Natural killer cell (primary cell): ENCODE measurements around the gene VPS18. TPM values are rescaled to one million over a fixed set of nuclear protein-coding genes. Genes with fewer than 3 reads are reported as not detected.
A peak's percentile ranks its signal among the peaks of the same experiment; 100 is the strongest.

ENCODE experiments used
- ATAC-seq, 3 donors: fragments of 150-1000 bp in 2 of 3; fragments of 200-7000 bp in 1 of 3; cut with Tn5 transposase; 1 replicate in 1 of 3; 2 replicates in 2 of 3; pipeline ENCODE4 v1.10.0; 2021; ENCODE audit warnings: mild to moderate bottlenecking in 2 of 3, moderate library complexity in 2 of 3
- DNase-seq, 2 donors: peaks; one replicate each; pipeline versions ENCODE4 v3.0.0 to v3.0.0-alpha.2; 2013 to 2021; ENCODE audit warnings: mixed read lengths in 1 of 2
- H3K27ac ChIP-seq: one replicate; pipeline ENCODE4 v1.5.1; 2013; ENCODE audit warnings: mild to moderate bottlenecking, low read length
- H3K27me3 ChIP-seq: one replicate; pipeline ENCODE4 v1.6.1; 2013; ENCODE audit warnings: low read length; ENCODE audit not compliant: control insufficient read depth, insufficient read depth
- H3K36me3 ChIP-seq: one replicate; pipeline ENCODE4 v1.6.1; 2013; ENCODE audit warnings: low read length; ENCODE audit not compliant: control insufficient read depth, insufficient read depth
- H3K4me1 ChIP-seq: one replicate; pipeline ENCODE4 v1.6.1; 2013; ENCODE audit warnings: low read length; ENCODE audit not compliant: control insufficient read depth, insufficient read depth
- H3K4me3 ChIP-seq: one replicate; pipeline ENCODE4 v1.5.1; 2013; ENCODE audit warnings: low read length
- H3K9me3 ChIP-seq: one replicate; pipeline ENCODE4 v1.6.1; 2013; ENCODE audit warnings: low read length; ENCODE audit not compliant: control insufficient read depth, insufficient read depth
- H3K27ac Mint-ChIP-seq, 2 donors: one replicate each; pipeline ENCODE4 v1.8.0; 2022; ENCODE audit warnings: mild to moderate bottlenecking in 2 of 2, mixed read lengths in 2 of 2, moderate library complexity in 1 of 2
- H3K27me3 Mint-ChIP-seq, 2 donors: one replicate each; pipeline ENCODE4 v1.8.0; 2022; ENCODE audit warnings: low read depth in 2 of 2, mixed read lengths in 2 of 2
- H3K36me3 Mint-ChIP-seq: one replicate; pipeline ENCODE4 v1.8.0; 2022; ENCODE audit warnings: mixed read lengths
- H3K4me1 Mint-ChIP-seq, 2 donors: one replicate each; pipeline ENCODE4 v1.8.0; 2022; ENCODE audit warnings: mixed read lengths in 2 of 2
- H3K4me3 Mint-ChIP-seq: one replicate; pipeline ENCODE4 v1.8.0; 2022; ENCODE audit warnings: mild to moderate bottlenecking, moderate library complexity, mixed read lengths
- H3K9me3 Mint-ChIP-seq, 2 donors: one replicate each; pipeline ENCODE4 v1.8.0; 2022; ENCODE audit warnings: mixed read lengths in 2 of 2
- CTCF ChIP-seq: fragments of 200-600 bp; IDR thresholded peaks from one replicate; pipeline ENCODE4 v1.8.0; 2022; ENCODE audit warnings: antibody characterized with exemption
- WGBS: methylation state at CpG from one replicate; pipeline ENCODE4 v1.1.7; 2013; ENCODE audit warnings: missing lambda C conversion rate; ENCODE audit not compliant: insufficient coverage; 5-methylcytosine and 5-hydroxymethylcytosine counted together
- intact Hi-C: fragments of 100-400 bp; cut with micrococcal nuclease; formaldehyde crosslinking; loops from one replicate; pipeline ENCODE4 v1.14.2; 2022
- total RNA-seq, 4 donors: library from RNA; stranded (reverse); fragments of 120-200 nt in 1 of 4; gene quantifications; one replicate each; pipeline versions ENCODE4 v1.2.3 to v1.2.4, GENCODE V29; 2013 to 2022

The VPS18 gene
- total RNA-seq, 3 donors from 2014 or later (not counting 1 experiment from before 2014, with no cell fraction given), result 30.8 to 35.6 (median 34.1) TPM

DNA sequence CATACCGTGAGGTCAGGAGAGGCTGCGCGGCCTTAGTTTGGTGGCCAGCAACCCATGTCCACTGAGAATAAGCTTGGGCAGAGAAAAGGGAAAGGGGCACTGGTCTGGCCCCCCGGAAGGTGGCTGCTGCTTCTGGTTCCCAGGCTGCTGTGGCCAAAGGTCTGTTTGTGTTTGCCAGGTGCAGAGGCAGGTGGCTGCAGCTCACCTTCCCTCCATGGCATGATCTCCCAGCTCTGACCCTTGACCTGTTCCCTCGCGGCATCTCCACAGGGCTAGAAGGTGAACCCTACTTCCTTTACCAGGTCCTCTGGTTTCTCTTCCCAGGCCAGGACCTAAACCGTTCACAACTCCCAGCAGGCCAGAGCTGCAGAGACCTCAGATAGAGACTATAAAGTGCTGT, 13.8 kb downstream of the VPS18 start:
- peak overlapping the region; percentile 26 to 91 for H3K27ac Mint-ChIP-seq
- no peaks in the 10 kb centered on the region for H3K9me3 ChIP-seq
- DNase-seq, result no peak
- peaks cover 14 to 43% of the 10 kb centered on the region in 2 donors for H3K4me1 Mint-ChIP-seq
- TF ChIP-seq CTCF, result no peak
- intact Hi-C loops, result no loop called here
- H3K4me3 Mint-ChIP-seq, result peak overlapping the region; percentile 59
- no peaks in the 10 kb centered on the region for H3K9me3 Mint-ChIP-seq
- no peak overlapping the region for H3K4me3 ChIP-seq
- no peak for ATAC-seq
- no peaks in the 10 kb centered on the region for H3K27me3 Mint-ChIP-seq
- no peaks in the 10 kb centered on the region for H3K36me3 Mint-ChIP-seq
- H3K4me1 ChIP-seq, result peaks cover 32% of the 10 kb centered on the region
- peaks cover 11% of the 10 kb centered on the region for H3K36me3 ChIP-seq
- H3K27ac ChIP-seq, result no peak overlapping the region
- no peaks in the 10 kb centered on the region for H3K27me3 ChIP-seq
- 91% methylated on average over 7 of the region's 7 CpGs for WGBS

DNA sequence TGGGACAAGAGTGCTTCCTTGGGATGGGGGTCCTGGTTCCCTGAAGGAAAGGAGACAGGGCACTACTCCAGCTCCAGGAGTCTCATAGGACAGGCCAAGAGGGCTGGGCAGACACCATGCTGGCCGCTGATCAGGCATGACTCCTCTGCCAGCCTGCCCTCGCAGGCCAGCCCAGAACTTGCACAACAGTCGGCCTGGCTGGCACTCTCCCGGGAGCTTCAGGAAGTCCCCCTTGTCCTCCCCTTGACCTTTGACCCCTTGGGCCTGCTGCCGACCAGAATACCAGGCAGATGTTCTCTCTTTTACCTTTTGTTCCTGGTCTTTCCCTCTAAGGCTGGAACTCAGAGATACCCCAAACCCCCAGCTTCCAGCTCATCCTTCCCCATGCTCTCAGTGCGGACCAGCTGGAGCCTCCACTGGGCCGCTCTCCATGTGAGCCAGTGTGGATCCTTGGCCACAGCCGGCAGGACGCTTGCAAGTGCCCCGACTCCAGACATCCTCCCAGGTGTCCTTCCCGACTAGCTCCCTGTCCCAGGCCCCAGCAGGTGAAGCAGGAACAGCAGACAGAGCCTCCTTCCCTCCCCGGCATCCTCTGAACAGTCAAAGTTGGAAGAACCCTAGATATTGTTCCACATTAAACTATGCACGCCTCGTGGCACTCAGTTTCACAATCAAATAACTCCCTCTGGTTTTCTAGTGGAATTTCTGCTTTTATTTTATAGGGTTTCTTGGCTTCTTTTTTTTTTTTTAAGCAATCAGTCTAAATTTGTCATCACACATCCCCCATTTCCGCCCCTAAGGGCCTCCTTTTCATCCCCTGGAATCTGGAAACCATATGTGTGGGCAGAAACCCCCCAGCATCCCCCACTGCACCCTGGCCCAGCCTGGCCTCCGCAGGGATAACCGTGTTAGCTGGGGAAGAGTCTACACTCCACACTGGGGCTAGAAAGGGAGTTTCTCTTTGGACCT, 15.7 kb downstream of the VPS18 start:
- H3K9me3 Mint-ChIP-seq, result no peaks in the 10 kb centered on the region
- H3K4me1 ChIP-seq, result peaks cover 24% of the 10 kb centered on the region
- TF ChIP-seq CTCF, result no peak
- no peak overlapping the region for H3K4me3 ChIP-seq
- peak overlapping the region in 1 of 2 donors; percentile 13 for H3K27ac Mint-ChIP-seq
- no peak overlapping the region for H3K4me3 Mint-ChIP-seq
- no peaks in the 10 kb centered on the region for H3K36me3 Mint-ChIP-seq
- 87% methylated on average over 15 of the region's 17 CpGs for WGBS
- intact Hi-C loops, result no loop called here
- DNase-seq, result no peak
- no peak overlapping the region for H3K27ac ChIP-seq
- H3K9me3 ChIP-seq, result no peaks in the 10 kb centered on the region
- peaks cover 5 to 26% of the 10 kb centered on the region in 2 donors for H3K4me1 Mint-ChIP-seq
- no peaks in the 10 kb centered on the region for H3K27me3 Mint-ChIP-seq
- no peaks in the 10 kb centered on the region for H3K36me3 ChIP-seq
- no peaks in the 10 kb centered on the region for H3K27me3 ChIP-seq
- ATAC-seq, result no peak

DNA sequence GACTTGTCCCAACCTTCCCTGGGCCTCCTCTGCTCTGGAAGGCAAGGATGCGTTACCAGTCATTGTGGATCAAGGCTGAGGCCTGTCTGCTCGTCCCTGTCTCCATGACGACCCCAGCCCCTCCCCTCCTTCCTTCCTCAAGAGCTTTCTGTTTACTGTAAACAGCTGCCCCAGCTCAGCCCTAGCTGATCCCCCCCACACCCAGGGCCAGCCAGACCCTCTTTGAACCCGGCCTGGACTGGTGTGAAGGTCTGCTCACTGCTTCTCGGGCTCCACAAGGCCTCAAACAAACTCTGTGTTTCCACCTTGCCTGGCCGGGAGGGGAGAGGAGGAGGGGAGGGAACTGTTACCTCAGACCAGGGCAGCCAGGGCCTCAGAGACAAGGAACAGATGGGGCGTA, 16.9 kb downstream of the VPS18 start:
- no peak for TF ChIP-seq CTCF
- ATAC-seq (no peak), DNase-seq (no peak)
- Mint-ChIP-seq H3K4me3 (no peak overlapping the region), H3K27me3 (no peaks in the 10 kb centered on the region), H3K36me3 (no peaks in the 10 kb centered on the region), H3K4me1 (peaks cover 5 to 20% of the 10 kb centered on the region in 2 donors), H3K27ac (no peak overlapping the region), H3K9me3 (no peaks in the 10 kb centered on the region)
- Histone ChIP-seq H3K4me3 (no peak overlapping the region), H3K4me1 (peaks cover 17% of the 10 kb centered on the region), H3K36me3 (no peaks in the 10 kb centered on the region), H3K9me3 (no peaks in the 10 kb centered on the region), H3K27ac (no peak overlapping the region), H3K27me3 (no peaks in the 10 kb centered on the region)
- intact Hi-C loops, result no loop called here
- WGBS, result 65% methylated on average over 7 of the region's 7 CpGs
